GM21515 (cell line): ENCODE results near the gene S100G.

Source experiments
- ATAC-seq: cut with Tn5 transposase; IDR thresholded peaks from one replicate; pipeline ENCODE4 v1.9.1; 2021; ENCODE audit not compliant: unreplicated experiment

Gene S100G

DNA sequence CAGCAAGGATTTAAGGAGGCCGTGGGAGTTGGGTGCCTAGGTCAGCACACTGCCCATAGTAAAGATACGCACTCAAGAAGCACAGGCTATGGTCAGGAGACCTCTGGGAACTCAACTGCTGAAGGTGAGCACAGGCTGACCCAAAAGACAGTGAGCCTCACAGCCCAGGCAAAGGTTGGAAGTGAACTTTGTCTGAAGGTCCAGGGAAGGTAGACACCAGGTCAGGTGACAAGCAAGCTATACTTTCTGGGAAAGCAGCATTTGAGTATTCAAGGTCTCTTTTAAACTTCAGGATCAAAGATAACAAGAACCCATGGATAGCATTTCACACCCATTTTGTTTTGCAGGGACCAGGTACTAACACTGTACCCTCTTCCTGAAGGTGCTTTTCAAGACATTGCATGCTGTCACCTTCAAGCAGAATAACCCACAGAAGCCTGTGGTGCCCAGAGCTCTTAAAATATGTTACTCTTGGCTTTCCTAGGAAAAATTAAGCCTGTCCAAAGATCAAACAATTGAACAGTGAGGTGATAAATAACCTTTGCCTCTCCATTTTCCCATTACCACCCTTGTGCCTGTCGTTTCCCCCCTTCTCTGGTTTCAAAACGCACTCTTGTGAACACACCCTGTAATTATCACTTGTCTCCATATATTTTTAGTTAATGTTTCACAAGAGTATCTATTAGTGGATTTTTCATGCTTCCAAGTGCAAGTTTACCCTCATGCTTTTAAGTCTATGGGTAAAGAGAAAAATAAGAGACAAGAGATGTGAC, 3.4 kb upstream of the S100G start:
- ATAC-seq, result no peak

DNA sequence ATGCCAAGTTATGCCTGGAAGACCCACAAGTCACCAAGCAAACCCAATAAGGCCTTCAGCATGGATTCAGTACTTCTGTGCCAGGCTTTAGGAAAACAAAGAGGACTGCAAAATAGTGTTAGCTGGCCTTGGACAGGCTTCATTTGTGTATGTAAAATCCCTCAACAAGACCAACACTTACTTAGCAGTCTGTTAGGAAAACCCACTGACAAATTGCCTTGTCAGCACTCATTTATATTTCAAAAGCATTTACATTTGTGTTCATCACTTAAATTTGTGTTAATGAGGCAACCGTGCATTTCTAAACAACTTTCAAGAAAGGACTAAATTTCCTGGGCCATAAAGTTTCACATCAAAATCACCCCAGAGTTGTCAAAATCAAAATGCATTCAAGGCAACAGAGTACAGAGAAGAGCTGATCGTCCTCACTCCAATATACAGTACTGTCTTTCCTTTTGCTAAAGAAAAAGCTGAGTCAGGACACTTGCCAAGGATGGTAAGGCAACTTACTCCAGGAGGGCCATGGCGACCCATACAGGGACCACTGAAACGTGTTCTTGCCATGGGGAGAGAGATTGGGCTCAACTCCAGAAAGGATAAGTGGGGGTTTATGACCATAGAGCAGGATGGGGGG, 1.6 kb downstream of the S100G start:
- no peak for ATAC-seq

DNA sequence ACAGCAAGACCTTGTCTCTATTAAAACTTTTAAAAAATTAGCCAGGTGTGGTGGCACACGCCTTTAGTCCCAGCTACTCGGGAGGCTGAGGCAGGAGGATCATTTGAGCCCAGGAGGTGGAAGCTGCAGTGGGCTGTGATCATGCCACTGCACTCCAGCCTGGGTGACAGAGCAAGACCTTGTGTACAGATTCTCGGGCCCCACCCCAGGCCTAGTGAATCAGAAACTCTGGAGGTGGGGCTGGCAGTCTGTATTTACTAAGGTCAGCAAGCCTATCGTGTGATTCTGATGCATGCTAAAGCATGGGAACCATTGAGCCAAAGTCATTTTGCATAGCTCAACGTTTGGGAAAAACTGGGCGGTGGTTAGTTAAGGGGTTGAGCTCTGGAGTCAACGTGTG, 3.5 kb downstream of the S100G start:
- no peak for ATAC-seq

DNA sequence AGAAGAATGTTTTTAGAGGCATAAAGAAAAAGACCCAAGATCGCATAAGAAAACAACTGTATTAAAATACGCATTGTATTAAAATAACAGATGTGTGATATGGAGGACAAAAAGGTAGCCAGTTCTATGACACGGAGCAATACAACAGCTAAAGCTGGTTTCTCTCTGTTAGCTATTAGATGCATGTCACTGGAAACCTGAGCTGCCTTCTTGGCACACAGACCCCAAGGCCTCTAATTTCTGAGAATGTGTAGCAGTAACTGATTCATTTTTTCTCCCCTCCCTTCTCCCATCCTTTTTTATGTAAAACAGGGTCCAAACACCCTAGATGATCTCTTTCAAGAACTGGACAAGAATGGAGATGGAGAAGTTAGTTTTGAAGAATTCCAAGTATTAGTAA, 4.1 kb downstream of the S100G start:
- no peak for ATAC-seq

DNA sequence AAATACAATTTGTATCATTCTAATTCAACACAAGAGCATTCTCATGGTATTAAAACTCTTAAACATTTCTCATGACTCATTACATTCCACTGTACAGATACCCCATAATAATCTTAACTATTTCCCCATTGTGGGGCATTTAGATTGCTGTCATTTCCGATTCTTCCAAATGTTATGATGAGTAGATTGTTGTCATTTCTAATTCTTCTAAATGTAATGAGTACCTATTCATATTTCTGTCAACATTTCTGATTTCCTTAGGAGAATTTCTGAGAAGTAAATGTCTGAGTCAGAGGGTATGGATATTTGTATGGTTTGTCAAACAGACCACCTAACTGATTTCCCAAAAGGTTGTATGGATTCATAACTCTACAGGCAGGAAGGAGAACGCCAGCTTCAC, 8.3 kb downstream of the S100G start:
- no peak for ATAC-seq

DNA sequence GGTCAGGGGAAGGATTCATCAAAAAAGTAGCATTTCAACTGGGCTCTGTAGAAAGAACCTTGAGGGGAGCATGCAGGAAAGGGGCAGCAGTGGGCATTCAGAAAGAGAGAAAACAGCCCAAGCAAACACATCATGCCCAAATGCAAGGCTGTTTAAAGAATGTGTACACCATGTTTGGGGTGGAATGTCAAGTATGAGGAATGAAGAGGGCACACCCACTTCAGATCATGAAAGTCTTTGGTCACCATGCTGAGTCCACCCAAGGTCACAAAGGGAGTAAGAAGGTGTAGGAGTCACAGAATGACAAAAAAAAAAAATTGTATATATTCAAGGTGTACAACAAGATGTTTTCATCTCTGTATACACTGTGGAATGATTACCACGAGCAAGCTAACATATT, 9.4 kb downstream of the S100G start:
- no peak for ATAC-seq

DNA sequence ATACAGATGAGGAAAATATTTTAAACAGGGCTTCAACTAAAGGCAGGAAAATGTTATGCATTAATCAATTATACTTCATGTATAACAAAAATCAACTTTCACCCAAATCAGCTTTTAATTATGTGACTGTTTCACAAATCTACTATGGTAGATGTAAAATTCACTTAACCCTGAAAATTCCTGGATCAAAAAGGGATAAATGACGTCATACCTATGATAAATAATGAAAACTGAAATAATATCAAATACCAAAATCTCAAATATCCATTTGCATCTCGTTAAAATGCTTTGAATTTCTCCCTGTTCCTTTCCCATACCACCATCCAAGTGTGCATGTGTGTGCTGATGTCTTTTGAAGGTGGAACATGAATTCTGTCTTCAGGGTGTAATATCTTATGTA, 11.5 kb downstream of the S100G start:
- no peak for ATAC-seq

DNA sequence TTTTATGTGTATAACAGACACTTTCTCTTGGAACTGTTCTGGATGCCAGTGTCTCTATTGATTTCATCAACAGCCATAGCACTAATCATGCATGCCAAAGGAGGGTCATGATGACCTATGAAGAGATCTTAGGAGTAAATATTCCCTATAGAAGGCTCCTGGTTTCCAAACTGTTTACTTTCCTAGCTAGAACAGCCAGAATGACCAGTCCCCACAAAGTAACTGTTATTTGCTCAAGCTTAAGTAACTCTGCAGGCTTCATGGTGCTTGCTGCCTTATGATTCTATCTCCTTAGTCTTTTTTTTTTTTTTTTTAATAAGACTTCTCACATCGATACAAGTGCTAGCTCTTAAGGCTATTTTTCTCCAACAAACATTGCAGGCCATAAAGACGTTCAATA, 12.4 kb downstream of the S100G start:
- no peak for ATAC-seq

DNA sequence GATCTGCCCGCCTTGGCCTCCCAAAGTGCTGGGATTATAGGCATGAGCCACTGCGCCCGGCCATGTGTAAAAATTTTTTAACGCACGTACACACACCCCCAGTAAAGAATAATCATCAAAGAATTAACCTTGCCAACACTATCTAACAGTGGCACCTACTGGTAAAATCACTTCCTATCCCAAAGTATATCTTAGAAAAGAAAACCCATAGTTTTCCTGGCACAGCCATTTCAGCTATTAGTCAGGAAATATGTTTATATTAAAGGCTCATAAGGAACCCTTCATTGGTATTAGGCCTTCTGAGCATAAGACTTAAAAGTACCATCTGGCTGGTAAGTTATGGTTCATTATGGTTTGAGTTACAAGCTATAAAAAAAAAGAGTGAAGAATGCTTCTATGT, 14.1 kb downstream of the S100G start:
- no peak for ATAC-seq

DNA sequence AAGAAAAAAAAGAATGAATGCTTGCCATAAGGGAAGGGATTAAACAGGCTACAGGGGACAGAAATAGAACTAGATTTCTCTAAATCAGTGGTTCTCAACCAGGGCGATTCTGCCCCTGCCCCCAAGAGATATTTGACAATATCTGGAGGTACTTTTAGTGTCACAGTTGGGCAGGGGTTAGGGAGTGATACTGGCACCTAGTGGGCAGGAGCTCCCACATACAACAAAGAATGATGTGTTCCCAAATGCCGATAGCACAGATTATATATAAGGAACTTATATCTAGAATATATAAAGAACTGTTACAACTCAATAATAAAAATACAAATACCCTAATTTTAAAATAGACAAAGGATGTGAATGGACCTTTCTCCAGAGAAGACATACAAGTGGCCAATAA, 14.7 kb downstream of the S100G start:
- ATAC-seq, result no peak

DNA sequence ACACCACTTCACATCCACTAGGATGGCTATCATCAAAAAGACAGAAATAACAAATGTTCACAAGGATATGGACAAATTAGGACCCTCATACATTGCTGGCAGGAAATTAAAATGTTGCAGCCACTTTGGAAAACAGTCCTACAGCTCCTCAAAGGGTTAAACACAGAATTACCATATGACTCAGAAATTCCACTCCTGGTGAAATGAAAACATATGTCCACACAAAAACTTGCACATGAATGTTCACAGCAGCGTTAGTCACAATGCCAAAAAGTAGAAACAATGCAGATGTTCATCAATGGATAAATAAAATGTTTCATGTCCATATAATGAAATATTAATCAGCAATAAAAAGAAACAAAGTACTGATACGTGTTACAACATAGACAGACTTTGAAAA, 15.1 kb downstream of the S100G start:
- ATAC-seq, result no peak

DNA sequence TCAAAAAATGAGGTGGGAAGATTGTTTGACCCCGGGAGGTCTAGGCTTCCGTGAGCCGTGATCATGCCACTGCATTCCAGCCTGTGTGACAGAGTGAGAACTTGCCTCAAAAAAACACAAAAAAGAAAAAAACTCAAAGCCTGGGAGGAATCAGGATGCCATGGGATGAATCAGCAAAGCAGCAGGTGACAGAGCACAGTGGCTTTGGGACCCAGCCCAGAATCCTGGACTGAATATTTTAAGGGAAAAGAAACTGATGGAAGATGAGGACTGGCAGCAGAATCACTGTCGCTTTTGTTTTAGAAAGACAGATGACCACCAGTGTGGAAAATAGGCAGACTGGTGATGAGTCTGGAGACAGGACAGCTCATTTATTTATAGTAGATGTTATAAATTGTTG, 16.6 kb downstream of the S100G start:
- ATAC-seq, result no peak

DNA sequence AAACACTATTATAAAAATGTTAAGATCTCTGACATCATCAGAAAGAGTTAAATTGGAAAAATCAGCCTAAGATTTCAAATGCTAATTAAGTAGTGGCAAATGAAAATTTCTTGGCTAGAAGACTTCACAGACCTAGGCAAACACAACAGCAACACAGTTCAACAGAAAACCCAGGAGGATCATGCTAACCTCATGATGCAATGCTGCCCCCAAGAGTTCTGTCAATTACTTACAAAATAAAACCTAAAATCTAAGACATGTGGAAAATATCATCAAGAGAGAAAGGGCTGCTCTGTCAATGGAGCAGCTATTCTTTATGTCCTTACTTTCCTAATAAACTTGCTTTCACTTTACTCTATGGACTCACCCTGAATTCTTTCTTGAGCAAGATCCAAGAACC, 21.0 kb downstream of the S100G start:
- no peak for ATAC-seq

DNA sequence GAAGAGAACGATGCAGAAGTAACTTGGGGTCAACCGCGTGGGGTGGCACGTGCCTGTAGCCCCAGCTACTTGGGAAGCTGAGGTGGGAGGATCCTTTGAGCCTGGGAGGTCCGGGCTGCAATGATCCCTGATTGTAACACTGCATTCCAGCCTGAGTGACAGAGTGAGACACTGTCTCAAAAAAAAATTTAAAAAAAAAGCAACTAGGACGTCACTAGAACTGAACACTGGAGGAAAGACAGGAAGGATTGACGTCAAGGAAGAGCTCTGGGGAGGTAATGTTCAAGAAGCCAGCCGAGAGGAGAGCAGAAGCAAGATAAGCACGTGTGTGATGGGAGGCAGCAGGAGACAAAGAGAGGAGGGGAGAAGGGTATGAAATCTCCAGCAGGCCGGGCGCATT, 28.7 kb downstream of the S100G start:
- ATAC-seq, result no peak

DNA sequence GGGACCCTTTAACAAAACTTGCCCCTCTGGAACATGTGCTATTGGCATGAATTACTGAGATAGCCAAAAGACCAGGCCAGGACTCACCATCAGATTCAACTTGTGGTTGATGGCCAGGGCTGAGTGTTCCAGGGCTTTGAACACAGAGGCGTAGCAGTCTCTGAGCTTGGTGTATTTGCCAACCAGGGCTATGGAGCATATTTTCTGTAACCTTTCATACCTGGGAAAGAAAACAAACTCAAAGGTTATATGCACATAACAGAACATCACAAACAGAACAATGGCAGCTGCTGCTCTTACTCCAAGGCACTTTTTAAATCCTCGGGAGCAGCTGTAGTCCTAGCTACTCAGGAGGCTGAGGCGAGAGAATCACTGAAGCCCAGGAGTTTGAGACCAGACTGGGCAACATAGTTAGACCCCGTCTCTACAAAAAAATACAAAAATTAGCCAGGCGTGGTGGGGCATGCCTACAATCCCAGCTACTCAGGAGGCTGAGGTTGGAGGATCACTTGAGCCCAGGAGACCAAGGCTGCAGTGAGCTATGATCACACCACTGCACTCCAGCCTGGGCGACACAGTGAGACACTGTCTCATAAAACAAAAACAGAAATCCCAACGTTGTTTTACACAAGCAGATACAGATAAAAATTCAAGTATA, 33.2 kb downstream of the S100G start:
- no peak for ATAC-seq

DNA sequence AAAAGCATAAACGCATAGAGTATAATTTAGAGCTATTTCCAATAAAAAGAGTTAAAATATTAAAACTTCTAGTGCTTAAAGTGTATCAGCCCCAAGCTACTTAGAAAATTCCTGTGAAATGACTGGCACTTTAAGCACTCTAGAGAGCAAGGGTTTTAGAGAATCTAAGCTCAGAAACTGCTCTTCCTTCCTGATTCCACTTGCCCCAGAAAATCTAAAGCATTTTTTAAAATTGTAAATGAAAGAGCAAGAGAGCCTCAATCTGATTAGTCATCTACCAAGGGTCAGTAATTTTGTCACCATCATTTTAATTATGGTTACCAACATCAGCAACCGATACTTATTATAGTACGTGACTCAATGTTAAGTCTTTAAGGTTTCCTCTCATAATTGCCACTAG, 37.6 kb downstream of the S100G start:
- no peak for ATAC-seq

DNA sequence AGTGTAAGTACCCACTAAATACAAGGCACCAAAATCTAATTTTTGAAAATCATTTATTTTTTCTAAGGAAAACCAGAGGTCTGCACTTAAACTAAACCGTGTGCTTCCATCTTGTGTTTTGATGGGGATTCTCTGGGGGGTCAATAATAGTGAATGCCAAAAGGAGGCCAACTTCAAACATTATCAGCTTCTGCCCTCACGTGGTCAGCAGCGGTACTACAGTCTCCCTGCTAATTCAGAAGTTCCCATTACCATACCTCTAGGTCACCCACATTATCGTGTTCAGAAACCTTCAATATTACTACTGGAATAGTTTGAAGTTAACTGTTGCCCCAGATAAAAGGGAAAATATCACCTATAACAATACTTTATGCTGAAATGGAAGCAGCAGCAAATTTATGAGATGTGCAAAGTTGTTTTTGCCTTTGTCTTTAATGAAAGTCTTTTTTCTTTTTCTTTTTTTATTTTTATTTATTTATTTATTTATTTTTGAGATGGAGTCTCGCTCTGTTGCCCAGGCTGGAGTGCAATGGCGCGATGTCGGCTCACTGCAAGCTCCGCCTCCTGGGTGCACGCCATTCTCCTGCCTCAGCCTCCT, 45.2 kb downstream of the S100G start:
- no peak for ATAC-seq

DNA sequence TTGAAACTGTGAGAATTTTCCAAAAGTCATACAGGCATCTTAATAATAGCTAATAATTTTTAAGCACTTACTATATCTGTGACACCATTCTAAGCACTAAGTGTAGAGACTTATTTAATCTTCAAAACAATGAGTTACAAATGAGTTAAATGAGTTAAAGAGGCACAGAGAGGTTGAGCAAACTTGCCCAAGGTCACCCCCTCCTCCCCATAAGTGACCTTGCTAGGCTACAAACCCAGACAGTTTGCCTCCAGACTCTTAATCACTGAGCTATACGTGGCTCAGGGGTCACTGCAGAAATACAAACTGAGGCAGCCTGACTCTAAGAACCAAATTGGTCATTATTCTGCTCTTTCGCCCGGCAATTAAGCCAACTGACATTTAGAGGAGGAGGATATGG, 47.0 kb downstream of the S100G start:
- ATAC-seq, result no peak

DNA sequence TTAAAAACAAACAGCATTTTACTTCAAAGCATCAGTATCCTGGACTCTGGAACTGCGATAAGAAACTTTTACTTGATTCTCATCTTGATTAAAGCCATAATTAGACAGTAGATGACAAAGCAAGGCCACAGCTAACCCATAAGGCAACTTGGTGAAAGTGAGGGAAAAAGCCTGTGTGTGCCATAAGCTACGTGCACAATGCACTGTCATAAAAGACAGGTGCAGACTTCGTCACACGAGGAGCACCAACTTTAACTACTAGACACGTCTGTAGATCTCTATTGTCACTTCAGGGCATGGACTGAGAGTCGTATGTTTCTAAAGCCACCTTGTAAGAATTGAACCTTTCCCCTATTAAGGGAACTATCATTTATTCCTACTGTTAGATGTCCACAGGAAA, 49.4 kb downstream of the S100G start:
- no peak for ATAC-seq

DNA sequence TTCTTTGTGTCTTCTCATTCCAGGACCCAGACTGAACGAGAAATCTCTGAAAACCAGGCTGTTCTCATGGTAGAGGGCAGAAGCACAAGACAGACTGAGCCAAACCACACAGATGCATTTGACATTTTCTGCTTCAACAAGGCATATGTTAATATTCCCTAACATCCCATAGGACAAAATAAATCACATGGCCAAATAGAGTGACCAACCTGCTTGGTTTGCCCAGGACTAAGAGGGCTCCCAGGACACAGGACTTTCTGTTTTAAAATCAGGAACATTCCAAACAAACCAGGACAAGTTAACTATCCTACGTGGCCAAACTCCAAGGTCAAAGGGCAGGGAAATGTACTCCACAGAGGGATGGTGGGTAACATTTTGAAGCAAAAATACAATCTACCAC, 50.8 kb downstream of the S100G start:
- ATAC-seq, result no peak

DNA sequence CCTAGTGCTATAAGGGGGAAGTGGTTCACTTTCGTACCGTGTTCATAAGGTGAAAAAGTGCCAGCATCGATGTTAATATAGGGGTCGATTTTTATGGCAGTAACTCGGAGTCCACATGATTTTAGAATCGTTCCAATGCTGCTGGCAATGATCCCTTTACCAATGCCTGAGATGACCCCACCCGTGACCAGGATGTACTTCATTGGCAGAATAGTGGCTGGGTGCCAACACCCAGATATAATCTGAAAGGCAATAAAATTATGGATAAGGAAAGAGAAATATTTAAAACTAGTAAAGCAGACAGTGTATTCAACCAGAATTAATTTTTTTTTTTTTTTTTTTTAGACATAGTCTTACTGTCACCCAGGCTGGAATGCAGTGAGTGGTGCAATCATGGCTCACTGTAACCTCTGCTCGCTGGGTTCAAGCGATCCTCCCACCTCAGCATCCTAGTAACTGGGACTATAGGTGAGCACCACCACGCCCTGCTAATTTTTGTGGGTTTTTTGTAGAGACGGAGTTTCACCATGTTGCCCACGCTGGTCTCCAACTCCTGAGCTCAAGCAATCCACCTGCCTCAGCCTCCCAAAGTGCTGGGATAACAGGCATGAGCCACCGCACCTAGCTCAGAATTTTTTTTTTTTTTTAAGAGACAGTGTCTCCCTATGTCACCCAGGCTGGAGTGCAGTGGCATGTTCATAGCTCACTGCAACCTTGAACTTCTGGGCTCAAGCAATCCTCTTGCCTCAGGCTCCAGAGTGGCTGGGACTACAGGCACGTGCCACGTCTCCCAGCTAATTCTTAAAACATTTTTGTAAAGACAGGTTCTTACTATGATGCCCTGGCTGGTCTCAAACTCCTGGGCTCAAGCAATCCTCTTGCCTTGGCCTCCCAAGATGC, 53.0 kb downstream of the S100G start:
- no peak for ATAC-seq
